Activated T-cell treated with anti-CD3 and anti-CD28 coated beads, Interleukin-2, amount 50 U/mL, for 48 hours (primary cell): ENCODE results near the gene FBXO10.
"Not testable (repeated sequence)": the region's sequence is repeated elsewhere in the genome, so short reads cannot be mapped to it uniquely, and the experiment has no call there.

ENCODE experiments used
- DNase-seq, 2 experiments: peaks; one replicate each; pipeline ENCODE4 v3.0.0-alpha.2; 2020

Gene FBXO10

GRCh38 chr9:37550781-37551180 lies 25.4 kb downstream of the FBXO10 start:
- no peak for DNase-seq

DNA sequence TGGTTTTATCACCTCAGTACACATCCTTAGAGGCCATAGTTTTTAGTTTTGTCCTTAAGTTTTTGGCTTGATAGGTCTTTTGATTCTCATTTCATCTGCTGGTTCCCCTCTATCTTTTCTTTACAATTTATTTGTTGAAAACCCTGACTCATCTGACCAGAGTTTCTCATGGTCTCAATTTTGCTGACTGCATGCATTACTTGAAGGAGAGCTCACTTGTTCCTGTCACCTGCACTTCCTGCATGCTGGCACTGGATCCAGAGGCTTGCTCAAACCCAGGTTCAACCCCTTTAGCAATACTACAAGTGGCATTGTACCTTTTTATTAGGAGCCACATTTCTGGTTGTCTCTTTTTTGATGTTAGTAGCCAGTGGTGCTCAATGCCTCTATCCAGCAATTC lies 26.7 kb downstream of the FBXO10 start:
- DNase-seq, result no peak

- DNase-seq, result no peak
These were observed 28.8 kb downstream of the FBXO10 start for GRCh38 chr9:37547328-37547878.

GRCh38 chr9:37543468-37543867 lies 32.7 kb downstream of the FBXO10 start:
- DNase-seq, result no peak

- no peak for DNase-seq
These were observed 33.3 kb downstream of the FBXO10 start for GRCh38 chr9:37542895-37543294.

DNA sequence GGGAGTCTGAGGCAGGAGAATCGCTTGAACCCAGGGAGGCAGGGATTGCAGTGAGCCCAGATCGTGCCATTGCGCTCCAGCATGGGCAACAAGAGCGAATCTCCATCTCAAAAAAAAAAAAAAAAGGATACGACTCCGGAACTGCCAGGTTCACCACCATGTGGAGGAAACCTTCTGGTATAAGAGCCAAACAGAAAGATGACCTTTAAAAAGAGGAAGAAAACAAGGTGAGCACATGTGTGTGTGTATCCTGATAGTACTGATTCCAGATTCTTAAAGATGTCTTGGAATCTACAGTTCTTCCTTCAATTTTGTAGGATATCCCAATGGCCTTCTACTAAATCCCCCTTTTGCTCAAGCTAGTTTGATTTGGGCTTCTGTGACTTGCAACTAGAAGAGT lies 33.7 kb downstream of the FBXO10 start:
- no peak for DNase-seq

DNA sequence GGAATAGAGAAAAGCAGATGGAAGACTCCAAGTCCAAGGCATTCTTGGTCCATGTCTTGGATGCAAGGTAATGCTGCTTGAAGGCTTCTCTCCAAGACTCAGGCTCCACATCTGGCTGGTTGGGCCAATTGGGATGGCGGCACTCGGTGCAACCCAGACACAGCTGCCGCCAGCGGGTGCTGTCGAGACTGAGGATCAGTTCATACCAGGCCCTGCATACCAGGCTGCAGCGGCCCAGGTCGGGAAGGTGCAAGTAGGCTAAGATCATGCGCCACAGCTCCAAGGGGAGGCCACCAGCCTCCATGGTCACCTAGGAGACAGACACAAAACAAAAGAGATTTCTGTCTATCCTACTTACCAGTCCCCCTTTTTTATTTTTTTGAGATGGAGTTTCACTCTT lies 34.7 kb downstream of the FBXO10 start:
- DNase-seq, result no peak

GRCh38 chr9:37540634-37541033 lies 35.5 kb downstream of the FBXO10 start:
- no peak for DNase-seq

- DNase-seq, result no peak
These were observed 36.5 kb downstream of the FBXO10 start for GRCh38 chr9:37539634-37540033.

DNA sequence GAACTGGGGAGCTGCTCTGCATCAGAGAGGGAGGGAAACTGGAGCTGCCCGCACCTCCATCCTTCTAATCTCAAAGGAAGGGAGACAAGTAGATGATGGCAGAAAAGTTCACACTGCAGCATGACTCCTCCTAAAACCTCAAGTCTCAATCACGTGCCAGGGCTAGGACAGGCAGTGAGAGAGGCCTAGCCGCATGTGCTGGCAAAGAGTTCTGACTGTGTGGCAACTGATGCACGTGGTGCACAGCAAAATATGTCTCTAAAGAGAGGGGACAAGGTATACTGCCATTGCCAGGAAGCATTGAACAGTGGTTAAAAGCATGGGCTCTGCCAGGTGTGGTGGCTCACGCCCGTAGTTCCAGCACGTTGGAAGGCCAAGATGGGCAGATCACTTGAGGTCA lies 38.1 kb downstream of the FBXO10 start:
- no peak for DNase-seq

DNA sequence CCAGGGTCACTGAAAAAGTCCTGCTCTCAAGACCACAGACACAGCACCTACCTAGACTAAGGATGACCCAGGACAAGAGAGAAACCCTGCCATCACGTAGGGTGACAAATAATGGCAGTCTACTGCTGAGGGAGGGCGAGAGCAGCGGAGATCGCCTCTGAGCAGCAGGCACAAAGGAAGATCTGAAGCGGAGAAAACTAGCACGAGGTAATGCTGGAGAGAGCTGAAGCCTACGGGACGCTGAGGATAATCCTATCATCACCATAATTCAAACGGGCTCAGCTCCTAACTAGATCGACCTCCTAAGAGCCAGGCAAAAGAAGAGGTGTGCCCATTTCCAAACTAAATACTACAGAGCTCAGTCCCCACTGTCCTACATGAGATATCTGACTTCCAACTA lies 41.3 kb downstream of the FBXO10 start:
- DNase-seq, result no peak

- no peak for DNase-seq
These were observed 41.8 kb downstream of the FBXO10 start for GRCh38 chr9:37534412-37534811.

DNA sequence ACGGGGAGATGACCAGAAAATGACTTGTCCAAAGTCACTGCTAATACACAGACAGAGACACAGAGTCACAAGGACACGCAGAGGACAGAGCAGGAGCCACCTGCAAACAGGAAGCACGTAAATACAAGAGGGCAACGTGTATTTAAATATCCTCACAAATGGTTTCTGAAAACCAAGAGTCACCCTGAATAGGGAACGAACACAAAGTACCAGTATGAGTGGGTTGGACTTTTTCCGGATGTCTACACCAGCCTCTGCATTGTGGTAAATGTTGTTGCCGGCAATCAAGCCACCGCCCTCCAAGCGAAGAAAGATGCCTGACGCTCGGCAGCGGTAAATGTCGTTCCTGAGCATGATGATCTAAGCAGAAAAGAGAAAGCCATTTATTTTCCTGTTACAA lies 44.5 kb downstream of the FBXO10 start:
- peak in 1 of 2 experiments; percentile 34 for DNase-seq

- peak; percentile 80 to 83 for DNase-seq
These were observed 47.3 kb downstream of the FBXO10 start for GRCh38 chr9:37528652-37529471.

DNA sequence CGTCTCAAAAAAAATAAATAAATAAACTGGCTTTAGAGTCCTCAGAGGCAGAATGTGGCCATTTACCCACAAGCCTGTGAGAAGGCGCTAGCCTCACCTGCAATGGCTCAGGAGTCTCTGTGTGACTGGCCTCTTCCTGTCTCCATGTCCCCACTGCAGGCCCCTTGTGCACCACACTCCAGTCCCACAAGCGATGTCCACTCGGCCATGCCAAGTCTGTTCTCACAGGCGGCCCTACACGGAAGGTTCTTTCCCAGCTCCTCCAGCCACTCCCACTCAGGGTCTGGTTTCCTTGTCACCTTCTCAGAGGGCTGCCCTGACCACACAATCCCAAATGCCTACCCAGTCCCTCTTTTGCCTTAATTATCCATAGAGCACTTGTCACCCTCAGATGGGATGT lies 52.3 kb downstream of the FBXO10 start:
- DNase-seq, result no peak

- no peak for DNase-seq
These were observed 53.2 kb downstream of the FBXO10 start for GRCh38 chr9:37522971-37523370.

GRCh38 chr9:37521111-37521510 lies 55.1 kb downstream of the FBXO10 start:
- no peak for DNase-seq

- no peak for DNase-seq
These were observed 55.5 kb downstream of the FBXO10 start for GRCh38 chr9:37520641-37521040.

DNA sequence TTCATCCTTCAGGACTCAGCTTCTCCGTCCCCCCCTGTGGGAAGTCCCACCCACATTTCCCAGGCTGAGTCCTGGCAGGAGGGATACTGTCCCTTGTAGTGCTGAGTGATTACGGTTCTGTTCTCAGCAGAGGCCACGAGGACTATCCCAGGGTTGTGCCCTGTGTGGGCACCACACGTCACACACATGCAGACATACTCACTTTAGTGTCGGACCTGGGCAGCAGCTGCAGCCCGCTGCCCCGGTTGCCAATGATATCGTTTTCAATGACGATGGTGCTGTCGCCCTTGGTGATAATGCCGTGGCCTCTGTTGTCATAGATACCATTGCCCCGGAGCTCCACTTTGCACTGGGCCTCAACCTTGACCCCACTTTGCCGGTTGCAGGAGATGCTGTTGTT lies 58.3 kb downstream of the FBXO10 start:
- no peak for DNase-seq

- no peak for DNase-seq
These were observed 60.4 kb downstream of the FBXO10 start for GRCh38 chr9:37515620-37516258.

- DNase-seq, result no peak
These were observed 61.2 kb downstream of the FBXO10 start for GRCh38 chr9:37514999-37515398.

- DNase-seq, result not testable (repeated sequence)
These were observed 61.8 kb downstream of the FBXO10 start for GRCh38 chr9:37514415-37514814.

- DNase-seq, result no peak
These were observed 63.7 kb downstream of the FBXO10 start for GRCh38 chr9:37512437-37512836.
